Activated CD4-positive, alpha-beta T cell treated with anti-CD3 and anti-CD28 coated beads, Interleukin-2, amount 10 ng/mL, durations not matched to agents 24 days and 14 days (primary cell): Measurements from ENCODE around the gene PEX16. TPM values are rescaled to one million over a fixed set of nuclear protein-coding genes. Genes with fewer than 3 reads are reported as not detected.

ENCODE experiments used
- DNase-seq: peaks from one replicate; pipeline ENCODE4 v3.0.0; 2022
- H3K27ac Mint-ChIP-seq: one replicate; pipeline ENCODE4 v1.8.0; 2022; ENCODE audit warnings: mild to moderate bottlenecking, mixed read lengths
- H3K27me3 Mint-ChIP-seq: one replicate; pipeline ENCODE4 v1.8.0; 2022; ENCODE audit warnings: mixed read lengths
- H3K36me3 Mint-ChIP-seq: one replicate; pipeline ENCODE4 v1.8.0; 2022; ENCODE audit warnings: low read depth, mild to moderate bottlenecking, mixed read lengths
- H3K4me1 Mint-ChIP-seq: one replicate; pipeline ENCODE4 v1.8.0; 2021; ENCODE audit warnings: mixed read lengths
- H3K4me3 Mint-ChIP-seq: one replicate; pipeline ENCODE4 v1.8.0; 2022; ENCODE audit warnings: mild to moderate bottlenecking, moderate library complexity, mixed read lengths
- H3K9me3 Mint-ChIP-seq: one replicate; pipeline ENCODE4 v1.8.0; 2021; ENCODE audit warnings: mixed read lengths
- intact Hi-C: fragments of 100-400 bp; cut with micrococcal nuclease; formaldehyde crosslinking; loops from one replicate; pipeline ENCODE4 v1.15.1; 2023
- total RNA-seq: library from RNA; stranded (reverse); gene quantifications from 2 replicates; pipeline ENCODE4 v1.2.3, GENCODE V29; 2022

Gene PEX16
- total RNA-seq, 1 donor from 2014 or later: 31.3 TPM

GRCh38 chr11:45877845-45878244, 39.8 kb downstream of the PEX16 start:
- Mint-ChIP-seq H3K4me1 (no peaks in the 10 kb centered on the region), H3K27me3 (no peaks in the 10 kb centered on the region), H3K9me3 (no peaks in the 10 kb centered on the region), H3K27ac (no peak overlapping the region), H3K4me3 (no peak overlapping the region), H3K36me3 (peaks cover 25% of the 10 kb centered on the region)
- intact Hi-C loops: no loop called here
- DNase-seq: no peak

DNA sequence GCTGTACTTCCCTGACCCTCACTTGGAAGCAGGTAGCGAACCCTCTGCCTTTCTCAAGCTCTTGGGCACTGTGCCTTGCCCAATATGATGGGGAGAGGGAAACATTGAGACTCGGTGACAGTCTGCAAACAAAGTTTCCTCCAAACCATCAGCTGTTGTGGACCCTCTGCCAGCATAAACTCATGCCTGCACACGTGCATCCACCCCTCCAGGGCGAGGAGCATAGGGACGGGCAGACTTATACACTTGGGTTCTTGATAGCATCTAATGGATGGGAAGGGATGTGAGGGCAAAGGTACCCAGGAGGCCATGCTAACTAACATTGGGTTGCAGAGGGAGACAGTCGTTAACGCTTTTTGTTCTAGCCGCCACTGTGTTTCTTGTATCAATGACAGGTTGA, 40.5 kb downstream of the PEX16 start:
- Mint-ChIP-seq H3K9me3 (no peaks in the 10 kb centered on the region), H3K4me3 (no peak overlapping the region), H3K36me3 (peaks cover 26% of the 10 kb centered on the region), H3K27me3 (no peaks in the 10 kb centered on the region), H3K4me1 (no peaks in the 10 kb centered on the region), H3K27ac (no peak overlapping the region)
- intact Hi-C loops: no loop called here
- DNase-seq: no peak

DNA sequence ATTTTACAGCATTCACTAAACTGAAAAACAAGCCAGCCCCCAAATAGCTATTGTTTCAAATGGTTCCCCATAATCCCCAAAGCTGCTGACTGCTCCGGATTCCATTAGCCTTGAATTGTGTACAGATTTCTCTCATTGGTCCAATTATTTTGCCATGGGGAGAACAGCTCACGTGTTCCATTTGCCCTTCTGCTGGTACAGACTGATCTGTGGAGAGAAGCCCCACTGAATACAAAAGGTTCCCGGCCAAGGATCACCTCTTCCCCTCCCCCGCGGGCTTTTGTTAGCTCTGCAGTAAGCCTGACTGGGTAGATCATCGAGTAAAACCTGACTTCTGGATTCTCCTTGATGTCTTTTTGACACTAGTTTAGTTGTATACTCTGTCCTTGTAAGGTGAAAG, 41.3 kb downstream of the PEX16 start:
- peaks cover 28% of the 10 kb centered on the region for H3K36me3 Mint-ChIP-seq
- DNase-seq: no peak
- no peaks in the 10 kb centered on the region for H3K9me3 Mint-ChIP-seq
- H3K27me3 Mint-ChIP-seq: no peaks in the 10 kb centered on the region
- no peaks in the 10 kb centered on the region for H3K4me1 Mint-ChIP-seq
- no peak overlapping the region for H3K27ac Mint-ChIP-seq
- intact Hi-C loops: no loop called here
- H3K4me3 Mint-ChIP-seq: no peak overlapping the region

- Mint-ChIP-seq H3K4me1 (no peaks in the 10 kb centered on the region), H3K27me3 (no peaks in the 10 kb centered on the region), H3K27ac (no peak overlapping the region), H3K9me3 (no peaks in the 10 kb centered on the region), H3K4me3 (no peak overlapping the region), H3K36me3 (peaks cover 38% of the 10 kb centered on the region)
- intact Hi-C loops: no loop called here
- peak; percentile 76 for DNase-seq
These were observed 44.9 kb downstream of the PEX16 start for GRCh38 chr11:45872651-45873356.

DNA sequence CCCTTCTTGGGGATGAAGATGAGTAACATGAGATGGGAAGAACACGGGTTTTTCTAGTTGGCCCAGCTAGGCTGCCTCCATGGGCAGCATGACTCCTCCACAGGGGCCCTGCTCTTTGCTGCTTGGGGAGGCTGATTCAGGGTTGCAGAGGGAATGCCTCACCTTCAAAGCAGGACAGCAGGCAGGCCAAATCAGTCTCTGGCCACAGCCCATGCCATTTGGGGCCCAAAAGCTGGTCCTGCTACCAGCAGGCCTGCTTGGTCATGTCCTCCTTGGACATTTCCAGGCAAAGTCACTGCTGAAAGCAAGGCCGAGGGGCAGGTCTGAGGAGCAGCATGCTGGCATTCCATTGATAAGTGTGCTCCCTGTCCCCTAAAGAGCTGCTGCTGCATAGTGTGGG, 46.0 kb downstream of the PEX16 start:
- Mint-ChIP-seq H3K27me3 (no peaks in the 10 kb centered on the region), H3K27ac (no peak overlapping the region), H3K36me3 (peaks cover 35% of the 10 kb centered on the region), H3K9me3 (no peaks in the 10 kb centered on the region), H3K4me3 (no peak overlapping the region), H3K4me1 (no peaks in the 10 kb centered on the region)
- no peak for DNase-seq
- intact Hi-C loops: no loop called here

DNA sequence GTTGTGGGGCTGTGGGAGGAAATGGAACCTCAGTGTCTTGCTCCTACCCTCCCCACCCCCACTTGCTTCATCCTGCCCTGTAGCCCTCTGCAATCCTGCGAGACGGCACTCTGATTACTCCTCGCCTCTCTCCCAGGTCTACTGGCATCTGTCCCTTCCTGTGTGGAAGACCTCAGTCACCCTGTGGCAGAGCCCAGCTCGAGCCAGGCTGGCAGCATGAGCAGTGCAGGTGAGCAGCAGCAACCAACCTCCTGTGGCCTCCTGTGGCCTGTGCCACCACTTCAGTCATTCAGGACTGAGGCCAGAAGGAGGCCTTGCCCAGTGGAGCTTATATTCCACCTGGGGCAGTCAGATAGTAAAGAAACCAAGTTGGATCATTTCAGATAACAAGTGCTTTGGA, 47.0 kb downstream of the PEX16 start:
- intact Hi-C loops: no loop called here
- Mint-ChIP-seq H3K27ac (no peak overlapping the region), H3K4me1 (no peaks in the 10 kb centered on the region), H3K4me3 (no peak overlapping the region), H3K27me3 (no peaks in the 10 kb centered on the region), H3K36me3 (peaks cover 39% of the 10 kb centered on the region), H3K9me3 (no peaks in the 10 kb centered on the region)
- DNase-seq: no peak

GRCh38 chr11:45869551-45869950, 48.1 kb downstream of the PEX16 start:
- Mint-ChIP-seq H3K27me3 (no peaks in the 10 kb centered on the region), H3K36me3 (peaks cover 39% of the 10 kb centered on the region)

GRCh38 chr11:45864041-45864440, 53.6 kb downstream of the PEX16 start:
- no peak for DNase-seq
- no peak overlapping the region for H3K4me3 Mint-ChIP-seq
- intact Hi-C loops: no loop called here
- H3K36me3 Mint-ChIP-seq: peaks cover 38% of the 10 kb centered on the region
- no peaks in the 10 kb centered on the region for H3K4me1 Mint-ChIP-seq
- no peaks in the 10 kb centered on the region for H3K27me3 Mint-ChIP-seq
- no peak overlapping the region for H3K27ac Mint-ChIP-seq
- H3K9me3 Mint-ChIP-seq: no peaks in the 10 kb centered on the region

More at GRCh38 chr11:45869551-45869950, 48.1 kb downstream of the PEX16 start:
- DNase-seq: no peak
- no peak overlapping the region for H3K4me3 Mint-ChIP-seq
- intact Hi-C loops: no loop called here
- no peaks in the 10 kb centered on the region for H3K9me3 Mint-ChIP-seq
- H3K4me1 Mint-ChIP-seq: no peaks in the 10 kb centered on the region
- no peak overlapping the region for H3K27ac Mint-ChIP-seq

GRCh38 chr11:45860764-45861510, 56.7 kb downstream of the PEX16 start:
- Mint-ChIP-seq H3K4me3 (no peak overlapping the region), H3K36me3 (peaks cover 39% of the 10 kb centered on the region), H3K27ac (no peak overlapping the region), H3K27me3 (no peaks in the 10 kb centered on the region), H3K4me1 (no peaks in the 10 kb centered on the region), H3K9me3 (no peaks in the 10 kb centered on the region)
- intact Hi-C loops: no loop called here
- DNase-seq: no peak

DNA sequence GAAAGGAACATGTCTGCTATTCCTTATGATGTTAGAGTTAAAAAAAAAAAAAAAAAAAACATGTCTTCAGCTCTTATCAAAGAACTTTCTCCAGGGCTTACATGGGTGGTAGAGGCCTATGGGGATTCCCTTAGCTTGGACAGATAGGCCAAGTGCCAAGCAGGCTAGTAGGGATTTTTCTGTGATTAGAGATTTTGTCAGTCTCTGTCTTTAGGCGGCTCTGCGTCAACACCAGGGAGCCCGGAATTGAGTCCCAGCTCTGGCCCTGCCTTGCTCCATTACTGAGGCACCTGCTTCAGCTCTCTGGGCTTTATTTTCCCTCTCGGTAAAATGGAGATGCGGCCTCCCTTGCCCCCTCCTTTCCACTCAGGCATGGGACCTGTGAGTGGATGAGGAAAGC, 57.3 kb downstream of the PEX16 start:
- intact Hi-C loops: no loop called here
- Mint-ChIP-seq H3K36me3 (peaks cover 39% of the 10 kb centered on the region), H3K9me3 (no peaks in the 10 kb centered on the region)

More for the DNA sequence above, 57.3 kb downstream of the PEX16 start:
- DNase-seq: no peak
- H3K27ac Mint-ChIP-seq: no peak overlapping the region
- H3K4me3 Mint-ChIP-seq: no peak overlapping the region
- H3K27me3 Mint-ChIP-seq: no peaks in the 10 kb centered on the region
- H3K4me1 Mint-ChIP-seq: no peaks in the 10 kb centered on the region

Other genes starting within 250 kb of the PEX16 start
- 15.3 and 17.4 TPM in 2 replicates for gene SLC35C1, start 112.7 kb downstream of the PEX16 start, total RNA-seq
- 22.1 and 22.5 TPM in 2 replicates for gene CRY2, start 70.4 kb downstream of the PEX16 start, total RNA-seq
- 0.49 and 0.83 TPM in 2 replicates for gene MAPK8IP1, start 32.2 kb downstream of the PEX16 start, total RNA-seq
- gene FREY1, start 10.6 kb downstream of the PEX16 start, total RNA-seq: 1.8 and 2.0 TPM in 2 replicates
- gene LARGE2, start 4.8 kb upstream of the PEX16 start, total RNA-seq: not detected in 2 replicates
- 33.7 and 33.9 TPM in 2 replicates for gene PHF21A, start 203.6 kb upstream of the PEX16 start, total RNA-seq